Cardiac fibroblast (primary cell): Measurements from ENCODE around the gene SMIM43.

Experiments
- DNase-seq, 2 donors: peaks; one replicate each; pipeline versions ENCODE4 v3.0.0 to v3.0.0-alpha.2; 2010; ENCODE audit warnings: low read depth in 2 of 2
- H3K4me3 ChIP-seq, 2 donors: replicated peaks in 1 of 2; 1 replicate in 1 of 2; 2 replicates in 1 of 2; pipeline ENCODE4 v1.5.1; 2011; ENCODE audit warnings: low read depth in 2 of 2, low read length in 2 of 2, mild to moderate bottlenecking in 2 of 2, moderate library complexity in 1 of 2
- TF ChIP-seq, protein P1 (sequence below): IDR thresholded peaks from one replicate; pipeline ENCODE4 v1.5.1; 2011; ENCODE audit warnings: low read depth, mild to moderate bottlenecking, low read length, inconsistent platforms

The SMIM43 gene

DNA sequence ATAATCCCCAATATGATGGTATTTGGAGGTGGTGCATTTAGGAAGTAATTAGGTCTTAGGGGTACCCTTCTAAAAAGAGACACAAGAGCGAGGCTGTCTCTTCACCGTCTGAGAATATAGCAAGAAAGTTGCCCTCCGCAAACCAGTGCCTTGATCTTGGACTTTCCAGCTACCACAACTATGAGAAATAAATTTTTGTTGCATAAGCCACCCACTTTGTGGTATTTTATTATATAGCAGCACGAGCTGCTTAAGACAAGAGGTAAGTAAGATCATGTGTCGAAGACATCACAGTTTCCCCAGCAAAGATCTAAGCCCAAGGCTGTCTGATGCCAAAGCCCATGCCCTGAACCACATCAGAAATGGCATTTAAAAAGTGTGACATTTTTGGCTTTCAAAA lies 26.5 kb upstream of the SMIM43 start:
- TF ChIP-seq, protein P1, sequence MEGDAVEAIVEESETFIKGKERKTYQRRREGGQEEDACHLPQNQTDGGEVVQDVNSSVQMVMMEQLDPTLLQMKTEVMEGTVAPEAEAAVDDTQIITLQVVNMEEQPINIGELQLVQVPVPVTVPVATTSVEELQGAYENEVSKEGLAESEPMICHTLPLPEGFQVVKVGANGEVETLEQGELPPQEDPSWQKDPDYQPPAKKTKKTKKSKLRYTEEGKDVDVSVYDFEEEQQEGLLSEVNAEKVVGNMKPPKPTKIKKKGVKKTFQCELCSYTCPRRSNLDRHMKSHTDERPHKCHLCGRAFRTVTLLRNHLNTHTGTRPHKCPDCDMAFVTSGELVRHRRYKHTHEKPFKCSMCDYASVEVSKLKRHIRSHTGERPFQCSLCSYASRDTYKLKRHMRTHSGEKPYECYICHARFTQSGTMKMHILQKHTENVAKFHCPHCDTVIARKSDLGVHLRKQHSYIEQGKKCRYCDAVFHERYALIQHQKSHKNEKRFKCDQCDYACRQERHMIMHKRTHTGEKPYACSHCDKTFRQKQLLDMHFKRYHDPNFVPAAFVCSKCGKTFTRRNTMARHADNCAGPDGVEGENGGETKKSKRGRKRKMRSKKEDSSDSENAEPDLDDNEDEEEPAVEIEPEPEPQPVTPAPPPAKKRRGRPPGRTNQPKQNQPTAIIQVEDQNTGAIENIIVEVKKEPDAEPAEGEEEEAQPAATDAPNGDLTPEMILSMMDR: no peak
- peak in 1 of 2 donors; percentile 60 for DNase-seq
- H3K4me3 ChIP-seq: no peak overlapping the region

GRCh38 chr4:121790976-121791375 lies 26.0 kb upstream of the SMIM43 start:
- H3K4me3 ChIP-seq: no peak overlapping the region
- DNase-seq: no peak
- TF ChIP-seq, protein P1: no peak

DNA sequence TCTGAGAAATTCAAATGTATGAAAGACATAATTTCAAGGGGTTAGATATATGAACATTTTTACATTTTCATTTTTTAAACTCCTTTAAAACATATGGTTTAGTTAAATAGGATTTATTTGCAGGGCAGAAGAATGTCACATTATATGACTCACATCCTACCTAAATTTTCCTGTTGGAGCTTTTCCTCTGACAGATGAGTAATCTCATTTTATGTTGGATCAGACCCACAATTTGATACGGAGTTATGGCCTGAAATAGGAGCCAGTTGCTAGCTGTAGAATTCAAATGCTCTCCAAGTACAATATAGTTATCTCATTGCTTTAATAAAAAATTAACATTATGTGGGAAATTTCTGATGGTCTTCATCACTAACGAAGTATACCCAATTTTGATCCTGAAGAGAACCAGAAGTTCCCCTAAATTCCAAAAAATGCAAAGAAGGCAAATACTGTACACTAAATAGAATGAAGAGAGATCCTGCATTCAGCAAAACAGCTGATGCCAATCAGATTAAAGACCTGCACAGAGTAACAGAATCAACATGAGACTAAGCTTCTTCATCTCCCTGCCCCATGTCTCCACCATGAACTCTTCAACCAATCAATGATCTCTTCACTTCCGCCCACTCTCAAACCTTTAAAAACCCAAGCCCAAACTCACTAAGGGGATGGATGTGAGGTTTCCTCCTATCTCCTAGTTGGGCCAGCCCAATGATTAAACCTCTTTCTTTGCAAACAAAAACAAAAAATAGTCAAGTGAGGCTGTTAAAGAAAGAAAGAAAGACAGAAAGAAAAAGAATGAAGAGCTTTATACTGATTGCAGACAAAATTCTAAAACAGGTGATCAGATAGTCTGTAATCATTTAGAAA lies 25.2 kb upstream of the SMIM43 start:
- DNase-seq: peak; percentile 71 to 78
- no peak overlapping the region for H3K4me3 ChIP-seq
- TF ChIP-seq, protein P1: no peak

DNA sequence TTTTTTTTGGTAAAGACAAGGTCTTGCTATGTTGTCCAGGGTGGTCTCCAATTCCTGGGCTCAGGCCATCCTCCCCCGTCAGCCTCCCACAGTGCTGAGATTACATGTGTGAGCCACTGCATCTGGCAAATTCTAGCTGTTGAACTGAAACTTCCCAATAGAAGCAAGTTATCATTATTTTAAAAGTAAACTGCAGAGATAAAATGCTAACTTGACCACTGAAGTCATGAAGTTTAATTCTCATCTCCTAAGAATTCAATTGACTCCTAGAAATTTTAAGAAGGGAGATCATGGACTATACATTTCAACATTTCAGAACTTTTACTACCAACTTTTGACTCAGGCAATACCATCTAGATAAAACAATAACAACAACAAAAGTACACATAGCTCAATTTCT lies 24.5 kb upstream of the SMIM43 start:
- DNase-seq: no peak
- TF ChIP-seq, protein P1: no peak
- H3K4me3 ChIP-seq: no peak overlapping the region

GRCh38 chr4:121788896-121789295 lies 23.9 kb upstream of the SMIM43 start:
- no peak overlapping the region for H3K4me3 ChIP-seq

DNA sequence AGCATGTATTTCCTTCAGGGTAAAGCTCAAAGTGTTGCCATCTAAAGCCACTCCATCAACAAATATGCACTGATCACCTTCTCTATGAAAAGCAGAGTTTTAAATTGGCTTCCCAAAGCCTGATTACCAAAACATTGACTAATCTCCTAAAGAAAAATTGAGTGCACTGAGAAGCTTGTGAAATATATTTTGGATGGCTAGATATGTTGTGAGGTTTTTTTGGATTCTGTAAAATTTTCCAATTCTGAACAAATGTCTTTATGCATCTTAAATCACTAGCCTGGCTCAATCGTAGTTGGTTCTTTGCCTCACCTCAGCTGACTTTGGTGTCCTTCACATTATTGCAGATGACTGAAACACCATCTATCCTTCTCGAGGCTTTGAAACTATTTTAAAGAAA lies 21.3 kb upstream of the SMIM43 start:
- TF ChIP-seq, protein P1: no peak
- no peak overlapping the region for H3K4me3 ChIP-seq
- no peak for DNase-seq

More at GRCh38 chr4:121788896-121789295, 23.9 kb upstream of the SMIM43 start:
- TF ChIP-seq, protein P1: no peak
- no peak for DNase-seq
